HG03280 (cell line): ENCODE results near the gene AKT2.
"Not testable (repeated sequence)": the region's sequence is repeated elsewhere in the genome, so short reads cannot be mapped to it uniquely, and the experiment has no call there.

Experiments used
- ATAC-seq: cut with Tn5 transposase; IDR thresholded peaks from one replicate; pipeline ENCODE4 v1.9.1; 2021; ENCODE audit warnings: mild to moderate bottlenecking, moderate library complexity; ENCODE audit not compliant: unreplicated experiment

The AKT2 gene

GRCh38 chr19:40284501-40285352 is at the start of gene AKT2:
Gene AKT2, minus strand, starts transcription at chr19:40285345. Its CDS starts 20,078 bp downstream, at chr19:40265267.
- peak; percentile 33 for ATAC-seq

DNA sequence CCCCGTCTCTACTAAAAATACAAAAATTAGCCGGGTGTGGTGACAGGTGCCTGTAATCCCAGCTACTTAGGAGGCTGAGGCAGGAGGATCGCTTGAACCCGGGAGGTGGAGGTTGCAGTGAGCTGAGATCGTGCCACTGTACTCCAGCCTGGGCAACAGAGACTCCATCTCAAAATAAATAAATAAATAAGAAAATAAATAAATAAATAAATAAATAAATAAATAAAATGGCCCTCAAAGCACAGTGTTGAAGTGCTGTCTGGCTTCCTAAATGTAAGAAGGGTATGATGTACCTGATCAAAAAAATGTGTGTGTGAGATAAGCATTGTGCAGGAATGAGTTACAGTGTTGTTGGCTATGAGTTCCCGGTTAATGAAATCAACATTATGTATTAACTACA is 47.9 kb upstream of the AKT2 start:
- ATAC-seq, result not testable (repeated sequence)

DNA sequence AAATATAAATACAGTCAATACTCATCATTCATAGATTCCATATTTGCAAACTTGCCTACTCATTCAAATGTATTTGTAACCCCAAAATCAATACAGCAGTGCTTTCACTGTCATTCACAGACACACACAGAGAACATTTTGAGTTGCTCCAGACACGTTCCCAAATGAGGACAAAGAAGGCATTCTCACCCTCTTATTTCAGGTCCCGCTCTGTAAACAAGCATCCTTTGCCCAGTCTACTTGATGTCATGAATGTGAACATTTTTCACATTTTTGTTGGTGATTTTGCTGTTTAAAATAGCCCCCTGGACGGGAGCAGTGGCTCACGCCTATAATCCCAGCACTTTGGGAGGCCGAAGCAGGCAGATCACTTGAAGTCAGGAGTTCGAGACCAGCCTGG is 47.5 kb upstream of the AKT2 start:
- no peak for ATAC-seq

- ATAC-seq, result no peak
Measured at GRCh38 chr19:40331052-40331451, 45.9 kb upstream of the AKT2 start.

DNA sequence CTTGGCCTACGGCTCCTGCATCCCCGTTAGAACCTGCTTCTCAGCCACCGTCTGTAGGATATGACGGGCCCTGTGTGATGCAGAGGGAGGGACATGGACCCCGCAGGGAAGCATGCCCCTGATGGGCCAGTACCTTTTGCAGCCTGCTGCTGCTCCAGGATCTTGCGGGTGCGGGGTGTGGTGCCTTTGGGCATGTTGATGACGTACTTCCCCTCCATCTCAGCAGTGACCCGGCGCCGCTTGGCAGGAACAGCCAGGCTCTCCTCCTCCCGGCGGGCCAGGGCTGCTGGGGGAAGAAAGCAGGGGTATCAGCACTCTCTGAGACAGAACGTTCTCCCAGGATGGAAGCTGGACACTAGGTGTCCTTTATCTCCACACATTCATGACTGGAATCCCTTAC is 41.1 kb upstream of the AKT2 start:
- ATAC-seq, result no peak

DNA sequence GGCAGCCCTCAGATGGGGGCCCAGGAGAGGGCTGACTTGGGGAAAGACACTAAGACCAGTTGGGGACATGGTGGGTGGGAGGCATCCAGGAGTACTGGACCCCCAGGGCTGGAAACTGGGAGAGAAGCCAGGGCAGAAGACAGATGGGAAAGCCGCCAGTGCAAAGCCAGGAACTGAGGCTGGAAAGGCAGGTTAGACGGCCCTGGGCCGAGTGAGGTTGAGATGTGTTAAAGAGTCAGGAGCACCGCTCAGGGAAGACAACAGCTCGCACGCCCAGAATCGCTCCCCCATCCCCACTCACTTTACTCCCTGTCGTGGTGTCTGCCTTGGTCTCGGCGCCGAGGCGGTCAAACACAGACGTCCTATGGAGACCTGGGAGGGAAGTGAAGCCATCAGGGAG is 38.6 kb upstream of the AKT2 start:
- ATAC-seq, result no peak

DNA sequence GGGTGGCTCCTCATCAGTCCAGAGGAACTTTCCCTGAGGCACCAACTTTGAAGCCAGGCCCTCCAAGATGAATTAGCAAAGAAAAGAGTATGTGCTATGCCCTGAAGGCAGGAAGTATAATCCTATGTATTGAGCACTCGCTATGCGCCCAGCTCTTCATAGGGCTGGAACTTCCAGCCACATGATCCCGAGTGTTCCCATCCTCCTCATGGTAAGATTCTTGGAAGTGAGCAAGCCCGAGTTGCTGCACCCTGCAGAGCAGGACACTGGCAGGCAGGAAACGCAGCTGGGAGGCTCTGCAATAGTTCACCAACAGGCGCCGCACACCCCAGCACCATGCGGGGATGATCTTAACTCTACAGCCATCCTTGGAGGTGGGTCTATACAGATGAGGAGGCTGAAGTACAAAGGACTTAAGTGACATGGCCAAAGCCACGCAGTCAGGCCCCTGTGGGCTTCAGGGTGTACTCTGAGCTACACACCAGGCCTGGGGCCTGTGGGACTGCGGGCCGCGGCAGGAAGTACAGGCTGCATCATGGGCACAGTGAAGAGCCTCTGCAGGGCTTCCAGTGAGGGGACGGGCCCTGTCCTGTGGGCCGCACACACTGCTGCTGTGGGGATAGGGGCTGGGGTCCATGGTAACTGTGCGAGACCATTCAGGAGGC is 37.9 kb upstream of the AKT2 start:
- no peak for ATAC-seq

DNA sequence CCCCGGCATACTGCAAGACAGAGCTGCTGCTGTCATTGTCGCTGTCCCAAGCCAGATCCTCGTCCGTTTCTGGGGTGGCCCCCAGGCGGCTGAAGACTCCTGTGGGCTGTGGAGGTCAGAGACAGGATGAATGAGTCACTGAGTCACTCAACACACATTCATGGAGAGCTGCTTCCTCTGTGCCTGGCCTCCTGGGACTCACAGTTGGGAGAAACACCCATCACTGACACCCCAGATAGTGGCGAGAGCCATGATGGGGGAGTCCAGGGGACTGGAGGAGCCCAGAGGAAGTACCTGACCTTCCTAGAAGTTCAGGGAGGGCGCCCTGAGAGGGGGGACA is 37.1 kb upstream of the AKT2 start:
- ATAC-seq, result no peak

DNA sequence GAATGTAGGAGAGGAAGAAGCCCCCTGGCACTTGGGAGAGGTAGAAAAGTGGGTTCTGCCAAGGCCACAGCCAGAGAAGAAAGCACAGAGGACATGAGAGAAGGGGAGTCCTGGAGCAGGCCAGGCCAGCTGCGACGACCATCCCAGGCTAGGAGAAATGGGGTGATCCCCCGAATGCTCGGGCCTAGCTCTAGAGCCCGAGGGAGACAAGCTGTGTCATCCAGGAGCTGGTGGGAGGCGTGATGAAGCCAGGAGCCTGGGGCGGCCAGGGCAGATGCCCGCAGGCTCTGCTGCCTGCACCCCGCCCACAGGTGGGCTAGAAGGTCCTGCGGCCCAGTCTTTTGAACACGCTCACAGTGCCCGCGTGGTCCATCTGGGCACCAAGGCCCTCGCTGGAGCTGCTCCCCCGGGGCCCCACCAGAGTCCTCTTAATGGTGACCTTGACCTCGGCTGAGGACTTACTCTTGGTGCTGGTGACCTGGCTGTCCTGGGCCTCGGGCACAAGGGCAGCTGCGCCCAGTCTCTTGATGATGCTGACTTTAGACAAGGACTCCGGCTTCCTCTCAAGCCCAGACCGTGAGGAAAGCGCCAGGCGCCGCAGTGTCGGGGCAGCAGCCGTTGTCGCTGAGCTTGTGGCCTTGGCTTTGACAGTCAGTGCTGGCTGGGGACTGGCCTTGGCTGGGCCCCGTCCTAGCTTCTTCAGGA is 36.6 kb upstream of the AKT2 start:
- ATAC-seq, result no peak

- ATAC-seq, result no peak
Measured at GRCh38 chr19:40321076-40321475, 35.9 kb upstream of the AKT2 start.

- no peak for ATAC-seq
Measured at GRCh38 chr19:40320558-40320935, 35.4 kb upstream of the AKT2 start.

DNA sequence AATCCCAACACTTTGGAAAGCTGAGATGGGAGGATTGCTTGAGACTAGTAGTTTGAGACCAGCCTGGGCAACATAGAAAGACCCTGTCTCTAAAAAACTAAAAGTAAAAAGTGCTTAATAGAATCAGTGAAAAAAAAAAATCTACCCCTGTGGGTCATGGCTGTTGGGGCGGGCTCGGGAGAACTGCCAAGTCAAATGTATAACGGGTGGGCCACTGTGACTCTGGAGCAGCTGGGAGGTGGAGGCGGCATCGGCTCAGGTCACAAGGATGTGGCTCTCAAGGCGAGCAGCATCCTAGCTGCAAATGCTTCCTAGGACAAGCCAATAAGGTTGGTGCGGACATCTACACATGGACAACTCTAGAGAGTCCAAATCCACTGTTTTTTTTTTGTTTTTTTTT is 32.2 kb upstream of the AKT2 start:
- no peak for ATAC-seq

GRCh38 chr19:40315812-40316470 is 30.8 kb upstream of the AKT2 start:
- no peak for ATAC-seq

DNA sequence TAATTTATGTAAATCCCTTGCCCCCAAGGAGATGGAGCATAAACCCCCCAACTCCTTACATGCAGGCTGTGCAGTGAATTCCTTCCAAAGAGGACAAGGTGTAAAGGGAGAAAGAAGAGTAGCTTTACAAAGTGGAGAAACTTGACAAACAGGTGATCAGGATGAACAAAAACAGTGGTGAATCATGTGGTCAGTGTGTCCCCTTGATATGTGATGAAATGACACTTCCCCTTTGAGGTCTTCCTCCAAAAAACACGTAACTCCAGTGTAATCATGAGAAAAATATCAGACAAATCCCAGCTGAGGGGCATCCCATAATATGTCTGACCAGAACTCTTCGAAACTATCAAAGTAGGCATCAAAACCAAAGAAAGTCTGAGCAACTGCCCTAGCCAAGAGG is 29.5 kb upstream of the AKT2 start:
- ATAC-seq, result no peak

DNA sequence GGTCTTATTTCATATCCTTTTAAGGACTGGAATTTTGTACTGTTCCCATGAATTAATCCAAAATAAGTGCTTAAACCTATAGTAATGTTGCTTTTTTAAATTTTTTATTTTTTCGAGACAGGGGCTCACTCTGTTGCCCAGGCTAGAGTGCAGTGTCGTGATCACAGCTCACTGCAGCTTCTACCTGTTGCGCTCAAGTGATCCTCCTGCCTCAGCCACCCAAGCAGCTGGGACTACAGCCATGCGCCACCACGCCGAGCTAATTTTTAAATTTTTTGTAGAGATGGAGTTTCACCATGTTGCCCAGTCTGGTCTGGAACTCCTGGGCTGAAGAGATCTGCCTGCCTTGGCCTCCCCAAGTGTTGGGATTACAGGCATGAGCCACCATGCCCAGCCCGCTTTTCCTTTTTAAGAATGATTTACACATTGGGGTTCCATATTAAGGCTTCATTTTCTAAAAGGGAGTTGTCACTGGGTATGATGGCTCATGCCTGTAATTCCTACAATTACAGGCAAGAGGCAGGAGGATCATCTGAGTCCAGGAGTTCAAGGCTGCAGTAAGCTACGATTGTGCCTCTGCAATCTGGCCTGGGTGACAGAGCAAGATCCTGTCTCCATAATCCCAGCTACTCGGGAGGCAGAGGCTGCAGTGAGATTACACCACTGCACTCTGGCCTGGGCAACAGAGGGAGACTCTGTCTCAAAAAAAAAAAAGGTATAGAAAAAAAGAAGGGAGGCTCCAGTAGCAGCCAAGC is 28.3 kb upstream of the AKT2 start:
- ATAC-seq, result no peak

DNA sequence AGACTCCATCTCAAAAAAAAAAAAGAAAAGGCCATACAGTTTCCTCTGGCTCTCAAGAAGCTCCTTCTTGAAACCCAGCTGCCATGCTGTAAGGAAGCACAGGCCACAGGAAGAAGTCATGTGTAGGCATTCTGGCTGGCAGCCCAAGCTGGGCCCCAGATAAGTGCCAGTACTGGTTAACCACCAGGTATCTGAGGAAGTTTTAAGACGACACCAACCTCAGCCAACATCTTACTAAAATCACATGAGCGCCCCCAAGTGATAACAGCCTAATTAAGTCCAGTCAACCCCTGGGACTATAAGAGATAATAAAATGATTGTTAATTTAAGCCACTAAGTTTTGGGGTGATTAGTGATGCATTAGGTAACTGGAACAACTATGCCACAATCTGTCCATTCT is 27.4 kb upstream of the AKT2 start:
- no peak for ATAC-seq

DNA sequence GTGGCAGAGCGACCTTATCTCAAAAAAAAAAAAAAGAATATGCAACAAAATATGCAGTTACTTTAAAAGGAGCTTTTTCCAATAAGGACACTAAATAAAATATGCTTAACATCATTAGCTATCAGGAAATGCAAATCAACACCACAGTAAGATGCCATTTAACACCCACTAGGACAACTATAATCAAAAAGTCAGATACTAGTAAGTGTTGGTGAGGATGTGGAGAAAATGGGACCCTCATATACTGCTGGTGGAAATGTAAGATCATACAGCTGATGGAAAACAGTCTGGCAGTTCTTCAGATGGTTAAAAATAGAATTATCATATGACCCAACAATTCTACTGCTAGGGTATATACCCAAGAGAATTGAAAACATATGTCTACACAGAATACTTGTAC is 24.5 kb upstream of the AKT2 start:
- no peak for ATAC-seq

GRCh38 chr19:40305403-40305802 is 20.3 kb upstream of the AKT2 start:
- no peak for ATAC-seq

DNA sequence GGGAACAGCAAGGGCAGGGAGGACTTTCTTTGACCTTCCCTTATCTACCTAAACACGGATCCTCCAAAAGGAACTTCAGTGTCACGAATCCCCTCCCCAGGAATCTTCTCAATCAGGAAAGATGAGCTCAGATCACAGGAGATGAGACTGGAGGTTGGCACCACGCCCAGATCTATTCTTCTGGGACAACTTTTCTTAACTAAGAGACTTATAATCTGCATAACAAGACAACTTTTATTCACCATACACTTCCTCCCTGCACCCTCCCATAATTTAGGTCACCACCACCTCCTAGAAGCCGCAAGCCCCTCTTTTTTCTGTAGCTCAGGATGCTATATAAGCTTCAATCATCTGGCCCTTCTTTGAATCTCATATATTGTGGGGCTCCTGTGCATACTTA is 19.2 kb upstream of the AKT2 start:
- no peak for ATAC-seq

- ATAC-seq, result no peak
Measured at GRCh38 chr19:40303765-40304164, 18.6 kb upstream of the AKT2 start.
